HG02623 (cell line): ENCODE data around the gene RDX.
"Not testable (repeated sequence)": the region's sequence is repeated elsewhere in the genome, so short reads cannot be mapped to it uniquely, and the experiment has no call there.

Source experiments
- ATAC-seq: cut with Tn5 transposase; IDR thresholded peaks from one replicate; pipeline ENCODE4 v1.9.1; 2021; ENCODE audit warnings: moderate library complexity; ENCODE audit not compliant: unreplicated experiment

Gene RDX

GRCh38 chr11:110208678-110209312 is 87.6 kb downstream of the RDX start:
- ATAC-seq = not testable (repeated sequence)

GRCh38 chr11:110207123-110207522 is 89.3 kb downstream of the RDX start:
- ATAC-seq = no peak

GRCh38 chr11:110200836-110201235 is 95.6 kb downstream of the RDX start:
- no peak for ATAC-seq

GRCh38 chr11:110200241-110200640 is 96.2 kb downstream of the RDX start:
- ATAC-seq = no peak

- ATAC-seq = no peak
Measured at GRCh38 chr11:110199184-110199981, 97.0 kb downstream of the RDX start.

- ATAC-seq = no peak
Measured at GRCh38 chr11:110198031-110198729, 98.2 kb downstream of the RDX start.

- no peak for ATAC-seq
Measured at GRCh38 chr11:110196884-110197420, 99.5 kb downstream of the RDX start.

GRCh38 chr11:110196241-110196754 is 100.1 kb downstream of the RDX start:
- ATAC-seq = no peak

GRCh38 chr11:110194211-110194766 is 102.1 kb downstream of the RDX start:
- ATAC-seq = not testable (repeated sequence)

GRCh38 chr11:110192604-110193282 is 103.7 kb downstream of the RDX start:
- not testable (repeated sequence) for ATAC-seq

- ATAC-seq = no peak
Measured at GRCh38 chr11:110190885-110191284, 105.5 kb downstream of the RDX start.

GRCh38 chr11:110187731-110188130 is 108.7 kb downstream of the RDX start:
- ATAC-seq = no peak

GRCh38 chr11:110186867-110187266 is 109.5 kb downstream of the RDX start:
- no peak for ATAC-seq

GRCh38 chr11:110186456-110186855 is 110.0 kb downstream of the RDX start:
- ATAC-seq = no peak

- ATAC-seq = no peak
Measured at GRCh38 chr11:110185599-110185998, 110.8 kb downstream of the RDX start.

GRCh38 chr11:110185121-110185591 is 111.3 kb downstream of the RDX start:
- no peak for ATAC-seq

GRCh38 chr11:110184456-110184855 is 112.0 kb downstream of the RDX start:
- ATAC-seq = no peak

GRCh38 chr11:110182886-110183285 is 113.5 kb downstream of the RDX start:
- ATAC-seq = no peak

- no peak for ATAC-seq
Measured at GRCh38 chr11:110179064-110179463, 117.3 kb downstream of the RDX start.

- ATAC-seq = no peak
Measured at GRCh38 chr11:110177086-110177456, 119.3 kb downstream of the RDX start.
